Measurements from ENCODE around the gene GUCY2F. TPM values are rescaled to one million over a fixed set of nuclear protein-coding genes. Genes with fewer than 3 reads are reported as not detected.

The GUCY2F gene
- total RNA-seq, 1 experiment from 2014 or later = not detected

DNA sequence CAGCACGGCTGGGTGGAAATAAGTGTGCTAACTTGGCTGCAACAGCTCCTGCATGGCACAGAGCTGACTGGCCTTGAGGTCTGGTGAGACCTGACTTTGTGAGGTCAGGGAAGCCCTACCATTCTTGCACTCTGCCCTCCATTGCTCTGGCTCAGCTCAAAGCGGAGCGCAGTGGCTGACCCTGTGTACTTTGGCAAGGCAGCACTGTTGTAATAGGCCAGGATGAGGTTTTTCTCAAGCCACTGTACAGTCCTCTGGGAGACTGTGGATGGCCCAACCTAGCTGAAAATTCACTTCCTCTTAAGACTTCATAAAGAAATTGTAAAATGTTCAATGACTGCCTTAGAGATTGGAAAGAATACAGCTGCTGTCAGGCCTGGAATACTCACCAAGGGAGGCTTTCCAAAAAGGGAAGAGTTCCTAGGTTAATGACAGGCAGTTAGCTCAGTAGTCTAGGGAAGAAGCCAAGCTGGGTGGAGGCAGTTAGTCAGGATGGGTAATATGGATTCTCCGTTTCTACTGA is 129.8 kb downstream of the GUCY2F start:
- in situ Hi-C loops (cut with HindIII; ENCODE audit: low pct_unique_long_range_greater_than_20kb, low sequenced_read_pairs) = no loop called here
- no peak for DNase-seq (ENCODE audit: low read depth, low spot score)

DNA sequence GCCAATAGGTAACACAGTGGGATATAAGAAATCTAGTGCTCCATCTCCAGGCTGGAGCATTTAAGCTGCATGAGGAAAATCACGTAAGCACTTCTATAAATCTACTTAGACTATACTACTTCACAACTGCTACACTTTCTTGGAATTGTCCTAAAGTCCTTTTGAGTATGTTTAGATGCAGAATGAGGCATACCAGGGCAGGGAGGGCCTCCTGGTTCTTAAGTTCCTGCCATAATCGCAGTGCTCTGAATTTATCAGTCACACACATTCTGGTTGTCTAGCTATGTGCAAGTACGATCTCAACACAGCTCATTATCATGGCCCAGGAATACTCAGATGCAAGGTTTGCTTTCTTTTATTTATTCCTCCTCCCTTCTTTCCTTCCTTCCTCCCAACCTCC is 130.3 kb downstream of the GUCY2F start:
- DNase-seq (ENCODE audit: low read depth, low spot score) = no peak
- in situ Hi-C loops (cut with HindIII; ENCODE audit: low pct_unique_long_range_greater_than_20kb, low sequenced_read_pairs) = no loop called here

DNA sequence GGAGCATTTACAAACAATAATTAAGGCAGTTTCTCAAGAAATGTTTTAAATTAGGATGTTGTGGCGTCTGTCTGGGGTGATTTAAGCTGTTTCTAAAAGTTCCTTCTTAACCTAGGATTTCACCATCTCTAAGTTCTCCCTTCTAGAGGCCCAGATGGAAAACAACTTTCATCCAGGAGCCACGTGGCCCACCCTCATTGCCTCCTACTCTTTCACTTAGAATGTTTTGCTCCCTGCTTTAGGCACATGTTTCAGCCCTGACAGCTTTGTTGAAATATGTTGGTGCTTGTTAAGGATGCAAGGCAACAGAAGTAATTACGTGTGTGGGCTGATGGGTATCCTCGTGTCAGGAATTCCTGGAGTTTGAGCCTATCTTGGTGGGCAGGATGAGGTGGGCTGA is 131.3 kb downstream of the GUCY2F start:
- DNase-seq (ENCODE audit: low read depth, low spot score) = no peak
- in situ Hi-C loops (cut with HindIII; ENCODE audit: low pct_unique_long_range_greater_than_20kb, low sequenced_read_pairs) = no loop called here

DNA sequence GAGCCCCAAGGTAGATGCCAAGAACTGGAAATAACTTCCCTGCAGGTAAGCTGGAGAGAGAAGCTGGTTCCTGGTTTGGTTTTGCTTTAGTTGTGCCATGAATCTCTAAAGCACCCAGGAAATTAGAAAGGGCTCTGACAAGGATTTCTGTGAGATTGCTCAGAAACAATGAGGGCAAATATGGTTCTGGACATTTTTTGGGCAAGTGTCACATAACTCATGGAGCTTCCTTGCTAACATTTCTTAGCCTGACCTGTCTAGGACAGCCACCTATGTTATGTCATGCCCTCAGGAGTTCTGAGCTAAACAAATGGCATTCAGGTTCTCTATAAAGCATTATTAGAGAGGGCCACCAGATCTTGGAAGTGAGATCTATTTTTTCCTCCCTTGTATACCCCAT is 131.8 kb downstream of the GUCY2F start:
- no peak for DNase-seq (ENCODE audit: low read depth, low spot score)
- in situ Hi-C loops (cut with HindIII; ENCODE audit: low pct_unique_long_range_greater_than_20kb, low sequenced_read_pairs) = no loop called here

DNA sequence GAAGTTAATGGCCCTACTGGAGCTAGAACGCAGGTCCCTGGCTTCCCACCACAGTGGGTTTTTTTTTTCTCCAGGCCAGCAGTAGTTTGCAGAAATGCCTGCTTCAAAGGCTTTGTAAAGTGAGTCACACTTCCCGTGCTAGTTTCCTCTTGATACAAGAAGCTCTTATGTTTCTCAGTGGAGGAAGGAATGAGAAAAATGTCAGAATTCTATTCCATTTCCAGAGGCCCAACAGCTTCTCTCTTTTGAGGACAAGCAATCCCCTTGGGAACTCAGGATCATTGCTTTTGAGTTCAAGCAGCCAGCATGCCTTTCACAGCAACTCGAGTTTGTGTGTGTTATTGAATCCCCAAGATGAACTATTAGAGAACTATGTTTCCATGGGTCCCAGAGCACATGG is 134.3 kb downstream of the GUCY2F start:
- DNase-seq (ENCODE audit: low read depth, low spot score) = peak; percentile 57
- in situ Hi-C loops (cut with HindIII; ENCODE audit: low pct_unique_long_range_greater_than_20kb, low sequenced_read_pairs) = no loop called here

DNA sequence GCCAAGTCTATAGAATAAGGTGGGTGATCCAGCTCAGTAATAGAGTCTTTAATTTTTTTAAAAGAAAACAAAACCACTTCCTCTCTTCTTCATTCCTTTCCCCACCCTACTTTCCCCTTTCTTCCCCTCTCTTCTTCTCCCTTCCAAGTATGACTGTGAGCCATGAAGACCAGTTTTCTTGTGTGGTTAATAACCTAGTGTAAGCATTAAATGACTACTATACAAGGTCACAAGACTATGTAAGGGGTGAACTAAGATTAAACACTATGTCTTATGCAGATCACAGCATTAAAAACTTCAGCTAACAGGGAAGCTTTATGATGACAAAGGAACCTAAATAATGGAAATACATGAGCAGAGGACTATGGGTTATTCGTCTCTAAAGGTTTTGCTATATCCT is 135.4 kb downstream of the GUCY2F start:
- in situ Hi-C loops (cut with HindIII; ENCODE audit: low pct_unique_long_range_greater_than_20kb, low sequenced_read_pairs) = no loop called here
- DNase-seq (ENCODE audit: low read depth, low spot score) = no peak

DNA sequence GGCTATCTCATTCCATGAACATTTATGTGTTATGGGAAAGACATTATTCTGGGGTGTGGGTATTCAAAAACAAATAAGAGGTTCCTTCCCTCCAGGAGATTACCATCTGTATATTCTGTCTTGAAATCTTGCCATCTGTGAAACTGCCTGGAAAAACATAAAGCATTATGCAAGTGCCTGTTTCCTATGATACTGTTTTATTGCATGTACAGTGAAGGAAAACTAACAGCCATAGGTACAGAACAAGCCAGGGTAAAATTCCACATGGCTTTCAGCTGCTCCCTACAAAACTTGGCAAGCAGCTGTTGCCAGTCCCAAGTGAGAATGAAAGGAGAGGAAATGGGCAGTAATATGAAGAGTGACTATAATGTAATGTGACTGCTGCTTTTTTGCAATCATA is 136.0 kb downstream of the GUCY2F start:
- no peak for DNase-seq (ENCODE audit: low read depth, low spot score)
- in situ Hi-C loops (cut with HindIII; ENCODE audit: low pct_unique_long_range_greater_than_20kb, low sequenced_read_pairs) = no loop called here

DNA sequence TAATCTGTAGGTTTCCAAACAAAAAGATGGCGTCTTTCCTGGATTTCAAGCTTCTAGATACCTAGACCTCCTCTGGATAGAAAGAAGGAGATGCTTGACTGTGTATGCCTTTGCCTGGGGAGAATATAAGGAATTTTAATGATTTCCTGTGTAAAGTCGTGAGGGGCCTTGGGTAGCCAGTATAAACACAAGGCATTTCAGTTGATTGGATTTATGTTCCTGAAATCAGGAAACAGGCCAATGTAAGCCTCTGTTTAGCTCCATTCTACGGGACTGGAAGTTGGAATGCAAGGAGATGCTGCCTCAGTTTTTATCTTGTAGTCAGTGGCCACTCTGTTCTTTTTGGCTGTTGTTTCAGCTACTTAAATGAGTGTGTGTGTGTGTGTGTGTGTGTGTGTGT is 137.2 kb downstream of the GUCY2F start:
- no peak for DNase-seq (ENCODE audit: low read depth, low spot score)
- in situ Hi-C loops (cut with HindIII; ENCODE audit: low pct_unique_long_range_greater_than_20kb, low sequenced_read_pairs) = no loop called here

DNA sequence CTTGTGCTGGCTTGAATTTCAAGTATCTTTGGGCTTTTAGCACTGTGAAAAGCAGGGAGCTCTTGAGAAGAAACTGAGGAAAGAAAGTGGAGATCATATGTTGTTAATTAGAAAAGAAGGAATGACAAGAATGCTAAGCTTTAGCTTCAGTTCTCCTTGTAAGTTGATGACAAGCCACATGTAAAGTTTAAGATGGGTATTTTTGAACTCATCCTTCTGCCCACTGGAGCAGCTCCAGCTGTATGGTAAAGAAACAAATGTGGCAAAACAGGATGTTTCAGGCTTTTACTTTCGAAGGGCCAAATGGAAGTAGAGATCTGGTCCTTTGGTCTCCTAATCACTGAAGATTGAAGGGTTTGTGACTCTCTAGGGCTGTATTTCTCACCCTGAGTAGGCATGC is 137.8 kb downstream of the GUCY2F start:
- in situ Hi-C loops (cut with HindIII; ENCODE audit: low pct_unique_long_range_greater_than_20kb, low sequenced_read_pairs) = no loop called here
- no peak for DNase-seq (ENCODE audit: low read depth, low spot score)

DNA sequence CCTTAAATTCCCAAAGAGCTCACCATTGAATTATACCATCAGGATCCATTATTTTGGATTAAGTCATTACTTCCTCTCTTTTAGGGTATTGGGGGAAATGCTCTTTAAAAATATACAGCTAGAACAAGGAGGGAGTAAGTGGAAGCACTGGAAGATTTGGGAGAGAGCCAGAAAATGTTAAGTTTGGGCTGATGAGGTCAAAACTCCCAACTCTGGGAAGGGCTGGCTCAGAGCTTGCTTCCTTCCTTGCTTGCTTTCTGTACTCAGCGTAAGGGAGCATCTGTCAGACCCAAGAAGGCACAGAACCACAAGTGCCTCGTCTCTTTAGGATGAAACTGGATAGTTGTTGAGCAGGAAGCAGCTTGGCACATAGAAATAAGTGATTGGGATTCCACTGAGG is 138.2 kb downstream of the GUCY2F start:
- DNase-seq (ENCODE audit: low read depth, low spot score) = no peak
- in situ Hi-C loops (cut with HindIII; ENCODE audit: low pct_unique_long_range_greater_than_20kb, low sequenced_read_pairs) = no loop called here

DNA sequence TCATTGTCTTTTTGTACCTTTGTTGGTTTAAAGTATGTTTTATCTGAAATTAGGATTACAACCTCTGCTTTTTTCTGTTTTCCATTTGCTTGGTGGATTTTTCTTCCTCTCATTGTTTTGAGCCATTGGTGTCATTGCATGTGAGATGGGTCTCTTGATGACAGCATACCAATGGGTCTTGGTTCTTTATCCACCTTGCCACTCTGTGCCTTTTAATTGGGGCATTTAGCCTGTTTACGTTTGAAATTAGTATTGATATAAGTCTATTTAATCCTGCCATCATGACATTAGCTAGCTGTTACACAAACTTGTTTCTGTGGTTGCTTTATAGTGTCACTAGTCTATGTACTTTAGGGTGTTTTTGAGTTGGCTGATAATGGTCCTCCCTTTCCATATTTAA is 145.7 kb downstream of the GUCY2F start:
- DNase-seq (ENCODE audit: low read depth, low spot score) = no peak
- in situ Hi-C loops (cut with HindIII; ENCODE audit: low pct_unique_long_range_greater_than_20kb, low sequenced_read_pairs) = no loop called here

DNA sequence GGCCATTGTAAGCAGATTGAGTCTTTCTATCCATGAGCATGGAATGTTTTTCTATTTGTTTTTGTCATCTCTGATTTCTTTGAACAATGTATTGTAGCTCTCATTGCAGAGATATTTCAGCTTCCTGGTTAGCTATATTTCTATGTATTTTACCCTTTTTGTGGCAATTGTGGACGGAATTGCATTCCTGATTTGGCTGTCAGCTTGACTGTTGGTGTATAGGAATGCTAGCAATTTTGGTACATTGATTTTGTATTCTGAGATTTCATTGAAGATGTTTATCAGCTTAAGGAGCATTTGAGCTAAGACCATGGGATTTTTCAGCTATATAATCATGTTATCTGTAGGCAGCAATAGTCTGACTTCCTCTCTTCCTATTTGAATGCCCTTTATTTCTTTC is 154.6 kb downstream of the GUCY2F start:
- no peak for DNase-seq (ENCODE audit: low read depth, low spot score)
- in situ Hi-C loops (cut with HindIII; ENCODE audit: low pct_unique_long_range_greater_than_20kb, low sequenced_read_pairs) = no loop called here

Other genes starting within 250 kb of the GUCY2F start
- 22.8 and 23.2 TPM in 2 replicates for gene NXT2, start 54.8 kb upstream of the GUCY2F start, total RNA-seq (2014; rRNA removed; shearing (Covaris generic))
- gene KCNE5, start 143.1 kb upstream of the GUCY2F start, total RNA-seq (2014; rRNA removed; shearing (Covaris generic)) = 0.08 and 0.29 TPM in 2 replicates